ENCODE results near the gene NFKB1.

Gene NFKB1

GRCh38 chr4:102633100-102633499 is 131.9 kb downstream of the NFKB1 start:
- Histone ChIP-seq H3K4me3 (IDR thresholded peaks at IDR 0.05; ENCODE audit: insufficient read depth, low read depth, low read length) (no peak overlapping the region), H3K4me2 (no peak overlapping the region), H3K36me3 (ENCODE audit: insufficient read depth) (no peaks in the 10 kb centered on the region), H3K4me1 (ENCODE audit: low read depth, poor library complexity, severe bottlenecking) (no peaks in the 10 kb centered on the region), H4K20me1 (ENCODE audit: insufficient read depth) (no peaks in the 10 kb centered on the region), H3K27me3 (ENCODE audit: insufficient read depth, low read depth) (no peaks in the 10 kb centered on the region), H3K79me2 (ENCODE audit: insufficient read depth, low read depth) (no peaks in the 10 kb centered on the region), H3K9ac (no peak overlapping the region), H3K27ac (no peak overlapping the region), H2AFZ (ENCODE audit: low read depth) (no peak overlapping the region)
- no peak for TF ChIP-seq CTCF (conservative IDR thresholded peaks at IDR 0.05; ENCODE audit: low read depth, low read length)

- Histone ChIP-seq H3K27ac (no peak overlapping the region), H4K20me1 (ENCODE audit: insufficient read depth) (no peaks in the 10 kb centered on the region), H3K27me3 (ENCODE audit: insufficient read depth, low read depth) (no peaks in the 10 kb centered on the region), H2AFZ (ENCODE audit: low read depth) (no peak overlapping the region), H3K4me1 (ENCODE audit: low read depth, poor library complexity, severe bottlenecking) (no peaks in the 10 kb centered on the region), H3K9ac (no peak overlapping the region), H3K4me3 (IDR thresholded peaks at IDR 0.05; ENCODE audit: insufficient read depth, low read depth, low read length) (no peak overlapping the region), H3K4me2 (no peak overlapping the region), H3K36me3 (ENCODE audit: insufficient read depth) (no peaks in the 10 kb centered on the region), H3K79me2 (ENCODE audit: insufficient read depth, low read depth) (no peaks in the 10 kb centered on the region)
- TF ChIP-seq CTCF (conservative IDR thresholded peaks at IDR 0.05; ENCODE audit: low read depth, low read length) = no peak
These were observed 136.2 kb downstream of the NFKB1 start for GRCh38 chr4:102637391-102637790.

GRCh38 chr4:102638621-102639020 is 137.5 kb downstream of the NFKB1 start:
- H3K9ac ChIP-seq = no peak overlapping the region
- H3K36me3 ChIP-seq (ENCODE audit: insufficient read depth) = no peaks in the 10 kb centered on the region
- no peaks in the 10 kb centered on the region for H4K20me1 ChIP-seq (ENCODE audit: insufficient read depth)
- H3K79me2 ChIP-seq (ENCODE audit: insufficient read depth, low read depth) = no peaks in the 10 kb centered on the region
- no peak overlapping the region for H3K27ac ChIP-seq
- TF ChIP-seq CTCF (conservative IDR thresholded peaks at IDR 0.05; ENCODE audit: low read depth, low read length) = no peak
- no peak overlapping the region for H3K4me2 ChIP-seq
- H2AFZ ChIP-seq (ENCODE audit: low read depth) = no peak overlapping the region
- H3K4me3 ChIP-seq (IDR thresholded peaks at IDR 0.05; ENCODE audit: insufficient read depth, low read depth, low read length) = no peak overlapping the region
- H3K4me1 ChIP-seq (ENCODE audit: low read depth, poor library complexity, severe bottlenecking) = no peaks in the 10 kb centered on the region
- H3K27me3 ChIP-seq (ENCODE audit: insufficient read depth, low read depth) = no peaks in the 10 kb centered on the region

- H3K4me3 ChIP-seq (IDR thresholded peaks at IDR 0.05; ENCODE audit: insufficient read depth, low read depth, low read length) = no peak overlapping the region
- no peaks in the 10 kb centered on the region for H3K36me3 ChIP-seq (ENCODE audit: insufficient read depth)
- no peak overlapping the region for H3K27ac ChIP-seq
- H3K4me2 ChIP-seq = no peak overlapping the region
- H3K4me1 ChIP-seq (ENCODE audit: low read depth, poor library complexity, severe bottlenecking) = no peaks in the 10 kb centered on the region
- no peaks in the 10 kb centered on the region for H3K79me2 ChIP-seq (ENCODE audit: insufficient read depth, low read depth)
- H3K9ac ChIP-seq = no peak overlapping the region
- no peaks in the 10 kb centered on the region for H4K20me1 ChIP-seq (ENCODE audit: insufficient read depth)
- H3K27me3 ChIP-seq (ENCODE audit: insufficient read depth, low read depth) = no peaks in the 10 kb centered on the region
- TF ChIP-seq CTCF (conservative IDR thresholded peaks at IDR 0.05; ENCODE audit: low read depth, low read length) = no peak
- no peak overlapping the region for H2AFZ ChIP-seq (ENCODE audit: low read depth)
These were observed 138.4 kb downstream of the NFKB1 start for GRCh38 chr4:102639598-102639997.

GRCh38 chr4:102640669-102641068 is 139.5 kb downstream of the NFKB1 start:
- Histone ChIP-seq H3K4me3 (IDR thresholded peaks at IDR 0.05; ENCODE audit: insufficient read depth, low read depth, low read length) (no peak overlapping the region), H2AFZ (ENCODE audit: low read depth) (no peak overlapping the region), H4K20me1 (ENCODE audit: insufficient read depth) (no peaks in the 10 kb centered on the region), H3K27me3 (ENCODE audit: insufficient read depth, low read depth) (no peaks in the 10 kb centered on the region), H3K9ac (no peak overlapping the region), H3K27ac (no peak overlapping the region), H3K79me2 (ENCODE audit: insufficient read depth, low read depth) (no peaks in the 10 kb centered on the region), H3K4me2 (no peak overlapping the region), H3K4me1 (ENCODE audit: low read depth, poor library complexity, severe bottlenecking) (no peaks in the 10 kb centered on the region), H3K36me3 (ENCODE audit: insufficient read depth) (no peaks in the 10 kb centered on the region)
- no peak for TF ChIP-seq CTCF (conservative IDR thresholded peaks at IDR 0.05; ENCODE audit: low read depth, low read length)

Data from KMS-11 (cell line).